Spleen (tissue), 11 donors: ENCODE measurements around the gene WFDC2. TPM values are rescaled to one million over a fixed set of nuclear protein-coding genes. Genes with fewer than 3 reads are reported as not detected.

Source experiments
- DNase-seq: peaks from one replicate; pipeline ENCODE4 v3.0.0-alpha.2; 2020
- H3K27ac ChIP-seq, 8 donors: fragments of 200-600 bp; sonication (generic) in 7 of 8; 1 replicate in 4 of 8; 2 replicates in 4 of 8; pipeline versions ENCODE4 v1.5.0 to v1.8.0; 2016 to 2021; ENCODE audit warnings: inconsistent platforms in 4 of 8, mild to moderate bottlenecking in 4 of 8, moderate library complexity in 1 of 8
- H3K27me3 ChIP-seq, 7 donors: fragments of 200-600 bp; sonication (generic) in 6 of 7; replicated peaks in 1 of 7; 1 replicate in 4 of 7; 2 replicates in 3 of 7; pipeline versions ENCODE4 v1.5.0 to v1.8.0; 2016 to 2021; ENCODE audit warnings: inconsistent platforms in 3 of 7, mild to moderate bottlenecking in 1 of 7
- H3K36me3 ChIP-seq, 6 donors: fragments of 200-600 bp; sonication (generic) in 5 of 6; 1 replicate in 4 of 6; 2 replicates in 2 of 6; pipeline versions ENCODE4 v1.5.0 to v1.8.0; 2016 to 2021; ENCODE audit warnings: inconsistent platforms in 2 of 6
- H3K4me1 ChIP-seq, 6 donors: fragments of 200-600 bp; sonication (generic) in 5 of 6; 1 replicate in 3 of 6; 2 replicates in 3 of 6; pipeline versions ENCODE4 v1.5.0 to v1.8.0; 2016 to 2021; ENCODE audit warnings: inconsistent platforms in 3 of 6
- H3K4me3 ChIP-seq, 8 donors: fragments of 200-600 bp; sonication (generic) in 7 of 8; 1 replicate in 4 of 8; 2 replicates in 4 of 8; pipeline versions ENCODE4 v1.5.0 to v1.8.0; 2016 to 2021; ENCODE audit warnings: inconsistent platforms in 4 of 8, mild to moderate bottlenecking in 4 of 8, moderate library complexity in 2 of 8
- H3K9me3 ChIP-seq, 8 donors: fragments of 200-600 bp; sonication (generic) in 7 of 8; 1 replicate in 4 of 8; 2 replicates in 4 of 8; pipeline versions ENCODE4 v1.5.0 to v1.8.0; 2016 to 2021; ENCODE audit warnings: inconsistent platforms in 4 of 8
- POLR2A ChIP-seq, 3 donors: fragments of 450-650 bp; IDR thresholded peaks; one replicate each; pipeline ENCODE4 v1.5.1; 2017; ENCODE audit warnings: antibody characterized with exemption in 3 of 3, mild to moderate bottlenecking in 1 of 3
- POLR2AphosphoS5 ChIP-seq, 3 donors: sonication (generic); formaldehyde crosslinking; IDR thresholded peaks; one replicate each; pipeline ENCODE4 v1.5.1; 2017; ENCODE audit warnings: antibody characterized with exemption in 3 of 3
- WGBS, 5 donors: extraction: QIAGEN DNeasy Blood & Tissue Kit in 3 of 5; methylation state at CpG; one replicate each; pipeline versions ENCODE4 v1.1.5 to v1.1.7; 2013 to 2018; 5-methylcytosine and 5-hydroxymethylcytosine counted together
- intact Hi-C: fragments of 100-400 bp; cut with DNase I; formaldehyde crosslinking; loops from one replicate; pipeline ENCODE4 v1.15.0; 2023; ENCODE audit warnings: low total_unique reads
- polyA plus RNA-seq, 3 donors: library from polyadenylated mRNA; stranded (reverse); fragments of 200-250 nt; gene quantifications; one replicate each; pipeline ENCODE4 v1.2.1, GENCODE V29; 2013
- total RNA-seq, 7 donors: library from RNA; depleted of rRNA in 3 of 7; stranded (reverse); fragments of >200 nt in 3 of 7; fragmentation: NEBNext Ultra II Directional in 4 of 7; extraction: Animal tissue kit (Norgen Biotek cat#: 25700) in 4 of 7; gene quantifications; one replicate each; pipeline versions ENCODE4 v1.1.0 to v1.2.1, GENCODE V29; 2016 to 2021
- TF ChIP-seq, protein P1 (sequence below), 11 experiments: fragments of 200-600 bp in 7 of 11; fragments of 450-650 bp in 4 of 11; sonication (generic) in 4 of 11; IDR thresholded peaks in 8 of 11; conservative IDR thresholded peaks in 3 of 11; 1 replicate in 7 of 11; 2 replicates in 4 of 11; pipeline versions ENCODE4 v1.4.0 to v1.8.0; 2016 to 2021; ENCODE audit warnings: antibody characterized with exemption in 11 of 11, inconsistent platforms in 4 of 11, mild to moderate bottlenecking in 1 of 11
- donor health status: healthy with polysubstance abuse.
- donor health status: DM: no; HTN: no; CAD: no; lungs with moderate emphysema.
- donor health status: DM: no; HTN: no; CAD: no.
- donor health status: Bipolar disorder and iron deficiency.
- donor health status: healthy.
- donor health status: DM: no; HTN: no; CAD: no.
- donor health status: DM: yes; HTN: yes; CAD: no.

The WFDC2 gene
- total and polyA plus RNA-seq, 10 donors, result 0.35 to 1.5 (median 0.74) TPM; not detected in 5

DNA sequence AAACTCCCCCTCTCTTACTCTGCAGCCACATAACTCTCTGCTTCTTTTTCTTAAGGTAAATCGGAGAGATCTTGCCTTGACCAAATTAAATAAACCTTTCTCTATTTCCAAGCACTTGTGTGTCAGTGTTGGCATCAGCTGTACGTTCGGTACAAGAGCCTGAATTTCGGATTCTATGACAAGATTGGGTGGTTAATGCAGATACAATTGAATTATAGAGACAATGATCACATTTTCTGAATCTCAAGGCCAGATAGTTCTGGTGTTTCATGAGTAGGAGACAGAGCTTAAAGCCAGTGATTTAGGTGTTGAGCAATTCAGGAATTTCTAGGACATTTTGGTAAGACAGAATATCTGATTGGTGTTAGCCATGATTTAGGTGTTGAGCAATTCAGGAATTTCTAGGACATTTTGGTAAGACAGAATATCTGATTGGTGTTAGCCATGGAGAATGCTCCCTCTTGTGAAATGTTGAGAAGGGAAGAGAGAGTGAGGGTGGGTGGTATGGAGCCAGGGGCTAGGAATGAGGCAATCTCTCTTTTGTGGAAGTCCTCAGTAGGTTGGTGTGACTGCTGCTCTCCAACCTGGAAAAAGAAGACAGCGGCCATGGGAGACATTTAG is 40.8 kb downstream of the WFDC2 start:
- Histone ChIP-seq H3K27me3 (peaks cover 0 to 35% (median 0%) of the 10 kb centered on the region in 7 donors), H3K27ac (no peak overlapping the region), H3K4me3 (no peak overlapping the region), H3K9me3 (no peaks in the 10 kb centered on the region), H3K4me1 (no peaks in the 10 kb centered on the region), H3K36me3 (no peaks in the 10 kb centered on the region)
- no peak for DNase-seq
- intact Hi-C loops, result no loop called here
- WGBS, 5 donors, result 80 to 84% (median 81%) methylated on average over 5 of the region's 5 CpGs
- TF ChIP-seq POLR2A (IDR thresholded peaks at IDR 0.05) (no peak), POLR2AphosphoS5 (IDR thresholded peaks at IDR 0.05) (no peak)
- TF ChIP-seq, protein P1, sequence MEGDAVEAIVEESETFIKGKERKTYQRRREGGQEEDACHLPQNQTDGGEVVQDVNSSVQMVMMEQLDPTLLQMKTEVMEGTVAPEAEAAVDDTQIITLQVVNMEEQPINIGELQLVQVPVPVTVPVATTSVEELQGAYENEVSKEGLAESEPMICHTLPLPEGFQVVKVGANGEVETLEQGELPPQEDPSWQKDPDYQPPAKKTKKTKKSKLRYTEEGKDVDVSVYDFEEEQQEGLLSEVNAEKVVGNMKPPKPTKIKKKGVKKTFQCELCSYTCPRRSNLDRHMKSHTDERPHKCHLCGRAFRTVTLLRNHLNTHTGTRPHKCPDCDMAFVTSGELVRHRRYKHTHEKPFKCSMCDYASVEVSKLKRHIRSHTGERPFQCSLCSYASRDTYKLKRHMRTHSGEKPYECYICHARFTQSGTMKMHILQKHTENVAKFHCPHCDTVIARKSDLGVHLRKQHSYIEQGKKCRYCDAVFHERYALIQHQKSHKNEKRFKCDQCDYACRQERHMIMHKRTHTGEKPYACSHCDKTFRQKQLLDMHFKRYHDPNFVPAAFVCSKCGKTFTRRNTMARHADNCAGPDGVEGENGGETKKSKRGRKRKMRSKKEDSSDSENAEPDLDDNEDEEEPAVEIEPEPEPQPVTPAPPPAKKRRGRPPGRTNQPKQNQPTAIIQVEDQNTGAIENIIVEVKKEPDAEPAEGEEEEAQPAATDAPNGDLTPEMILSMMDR (IDR thresholded peaks at IDR 0.05 in 8 of 11, conservative IDR thresholded peaks at IDR 0.05 in 3 of 11), result no peak

DNA sequence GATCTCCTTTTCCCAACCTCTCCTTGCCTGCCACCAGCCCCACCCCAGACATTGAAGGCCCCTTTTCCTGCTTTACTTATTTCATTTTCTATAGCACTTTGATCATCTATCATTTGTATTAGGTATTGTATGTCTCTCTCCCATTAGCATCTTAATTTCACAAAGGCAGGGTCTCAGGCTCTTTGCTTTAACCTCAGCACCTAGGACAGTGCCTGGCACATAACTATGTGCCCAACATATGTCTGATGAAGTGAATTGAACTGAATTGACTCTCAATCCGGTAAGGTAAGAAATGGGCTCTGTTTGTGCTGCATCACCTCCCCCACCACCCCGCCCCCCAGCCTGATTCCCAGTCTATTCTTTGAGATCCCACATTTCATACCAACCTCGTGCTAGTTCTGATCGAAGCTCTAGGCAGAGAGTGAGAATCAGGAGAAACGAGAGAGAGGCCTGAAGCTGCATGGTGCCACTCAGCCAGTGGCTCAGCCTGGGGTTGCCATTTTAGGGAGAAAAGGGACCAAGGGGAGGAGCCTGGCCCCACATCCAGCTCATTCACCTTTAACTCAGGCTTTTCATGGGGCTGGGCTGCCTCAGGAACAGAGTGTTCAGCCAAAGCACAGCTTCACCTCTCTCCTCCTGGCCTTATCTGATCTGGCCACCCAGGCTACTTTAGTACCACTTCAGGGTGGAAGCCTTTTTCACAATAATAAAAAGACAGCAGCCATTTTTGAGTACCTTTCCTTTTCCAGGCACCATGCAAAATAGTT is 45.8 kb downstream of the WFDC2 start, which contains the start of gene SPINT3:
Gene SPINT3, minus strand, starts transcription at position 476 of the 767 bp plus-strand sequence. Its CDS starts 14 bp downstream, at position 462.
- no peak within 1 kb of the TSS for H3K27ac ChIP-seq
- intact Hi-C loops, result no loop called here
- H3K4me3 ChIP-seq, result no peak within 1 kb of the TSS
- H3K36me3 ChIP-seq, result no peaks in the 10 kb centered on the region
- DNase-seq, result no peak
- 66 to 74% (median 70%) methylated on average over 5 of the region's 5 CpGs for WGBS, 5 donors
- H3K4me1 ChIP-seq, result no peaks in the 10 kb centered on the region
- peaks cover 0 to 50% (median 0%) of the 10 kb centered on the region in 7 donors for H3K27me3 ChIP-seq
- no peaks in the 10 kb centered on the region for H3K9me3 ChIP-seq
- TF ChIP-seq, protein P1 (IDR thresholded peaks at IDR 0.05 in 8 of 11, conservative IDR thresholded peaks at IDR 0.05 in 3 of 11), result no peak
- no peak for TF ChIP-seq POLR2A (IDR thresholded peaks at IDR 0.05)
- no peak for TF ChIP-seq POLR2AphosphoS5 (IDR thresholded peaks at IDR 0.05)

DNA sequence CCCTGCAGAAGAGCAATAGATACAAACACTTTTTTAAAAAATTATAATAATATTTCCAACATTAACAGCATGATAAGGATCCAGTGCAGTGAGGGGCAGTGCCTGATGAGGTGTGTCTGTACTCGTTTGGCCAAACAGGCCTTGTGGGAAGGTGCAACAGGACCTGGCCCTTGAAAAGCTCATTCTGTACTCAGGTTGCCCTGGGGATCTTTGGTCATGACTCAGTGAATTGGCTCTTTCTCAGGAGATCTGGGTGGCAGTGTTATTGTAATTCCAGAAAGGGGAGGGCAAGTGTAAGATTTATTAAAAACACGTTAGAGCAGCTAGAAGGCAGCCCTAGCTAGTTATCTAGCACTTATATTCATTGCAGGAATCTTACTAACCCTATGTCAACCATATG is 48.7 kb downstream of the WFDC2 start:
- no peaks in the 10 kb centered on the region for H3K36me3 ChIP-seq
- DNase-seq, result no peak
- no peak overlapping the region for H3K4me3 ChIP-seq
- H3K27me3 ChIP-seq, result peaks cover 0 to 31% (median 0%) of the 10 kb centered on the region in 7 donors
- no peaks in the 10 kb centered on the region for H3K9me3 ChIP-seq
- H3K27ac ChIP-seq, result no peak overlapping the region
- TF ChIP-seq POLR2AphosphoS5 (IDR thresholded peaks at IDR 0.05) (no peak), POLR2A (IDR thresholded peaks at IDR 0.05) (no peak)
- TF ChIP-seq, protein P1 (IDR thresholded peaks at IDR 0.05 in 8 of 11, conservative IDR thresholded peaks at IDR 0.05 in 3 of 11), result no peak
- no peaks in the 10 kb centered on the region for H3K4me1 ChIP-seq
- intact Hi-C loops, result no loop called here
- WGBS, 5 donors, result 39 to 71% (median 58%) methylated on average over 2 of the region's 2 CpGs

DNA sequence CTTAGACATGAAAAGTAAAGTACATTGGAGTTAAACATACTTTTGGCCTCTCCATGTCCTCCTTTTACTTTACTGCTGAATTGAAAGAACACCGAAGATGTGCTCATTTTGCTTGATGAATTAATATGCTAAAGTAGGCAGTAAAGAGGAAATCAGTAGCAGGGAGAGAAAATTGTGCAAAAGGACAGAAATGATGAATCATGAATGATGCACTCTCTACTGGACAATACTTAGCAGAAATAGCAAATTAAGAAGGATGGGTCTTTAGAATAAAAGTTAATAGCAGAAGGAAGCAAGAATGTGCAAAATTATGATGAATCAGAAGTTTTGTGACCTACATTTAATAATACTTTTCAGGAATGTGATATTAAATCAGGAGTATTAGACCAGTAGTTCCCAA is 54.3 kb downstream of the WFDC2 start:
- no peak for DNase-seq
- H3K36me3 ChIP-seq, result no peaks in the 10 kb centered on the region
- H3K4me3 ChIP-seq, result no peak overlapping the region
- no peaks in the 10 kb centered on the region for H3K9me3 ChIP-seq
- peaks cover 0 to 42% (median 0%) of the 10 kb centered on the region in 7 donors for H3K27me3 ChIP-seq
- TF ChIP-seq POLR2AphosphoS5 (IDR thresholded peaks at IDR 0.05) (no peak), POLR2A (IDR thresholded peaks at IDR 0.05) (no peak)
- TF ChIP-seq, protein P1 (IDR thresholded peaks at IDR 0.05 in 8 of 11, conservative IDR thresholded peaks at IDR 0.05 in 3 of 11), result no peak
- no peak overlapping the region for H3K27ac ChIP-seq
- intact Hi-C loops, result no loop called here
- 55 to 71% (median 64%) methylated on average over 1 of the region's 1 CpG for WGBS, 5 donors
- no peaks in the 10 kb centered on the region for H3K4me1 ChIP-seq
